ENCODE data around the gene CSNK1G3. TPM values are rescaled to one million over a fixed set of nuclear protein-coding genes. Genes with fewer than 3 reads are reported as not detected.

CSNK1G3 gene
- total and polyA plus RNA-seq, 10 donors = 9.0 to 81.9 (median 51.6) TPM

DNA sequence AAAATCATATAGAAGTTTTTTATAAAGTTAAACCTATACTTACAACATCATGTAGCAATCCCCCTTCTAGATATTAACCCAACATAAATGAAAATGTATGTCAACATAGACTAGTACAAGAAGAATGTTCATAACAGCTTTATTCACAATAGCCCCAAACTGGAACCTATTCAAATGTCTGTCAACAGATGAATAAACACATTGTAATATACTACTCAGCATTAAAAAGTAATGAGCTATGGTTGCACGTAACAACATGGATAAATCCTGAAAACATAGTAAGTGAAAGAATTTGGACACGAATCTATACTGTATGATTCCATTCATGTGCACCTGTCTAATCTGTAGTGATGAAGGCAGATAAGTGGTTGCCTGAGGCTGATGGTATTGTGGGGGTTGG lies 73.9 kb downstream of the CSNK1G3 start:
- Histone ChIP-seq H3K27ac (no peak overlapping the region), H3K36me3 (peaks cover 0 to 36% (median 0%) of the 10 kb centered on the region in 6 donors), H3K4me3 (no peak overlapping the region), H3K27me3 (replicated peaks in 1 of 7) (no peaks in the 10 kb centered on the region), H3K9me3 (no peaks in the 10 kb centered on the region), H3K4me1 (peaks cover 0 to 10% (median 3%) of the 10 kb centered on the region in 6 donors)
- no peak for DNase-seq
- intact Hi-C loops (cut with DNase I; ENCODE audit: low total_unique reads) = no loop called here
- TF ChIP-seq POLR2A (IDR thresholded peaks at IDR 0.05) (no peak), POLR2AphosphoS5 (IDR thresholded peaks at IDR 0.05) (no peak)
- TF ChIP-seq, protein P1, sequence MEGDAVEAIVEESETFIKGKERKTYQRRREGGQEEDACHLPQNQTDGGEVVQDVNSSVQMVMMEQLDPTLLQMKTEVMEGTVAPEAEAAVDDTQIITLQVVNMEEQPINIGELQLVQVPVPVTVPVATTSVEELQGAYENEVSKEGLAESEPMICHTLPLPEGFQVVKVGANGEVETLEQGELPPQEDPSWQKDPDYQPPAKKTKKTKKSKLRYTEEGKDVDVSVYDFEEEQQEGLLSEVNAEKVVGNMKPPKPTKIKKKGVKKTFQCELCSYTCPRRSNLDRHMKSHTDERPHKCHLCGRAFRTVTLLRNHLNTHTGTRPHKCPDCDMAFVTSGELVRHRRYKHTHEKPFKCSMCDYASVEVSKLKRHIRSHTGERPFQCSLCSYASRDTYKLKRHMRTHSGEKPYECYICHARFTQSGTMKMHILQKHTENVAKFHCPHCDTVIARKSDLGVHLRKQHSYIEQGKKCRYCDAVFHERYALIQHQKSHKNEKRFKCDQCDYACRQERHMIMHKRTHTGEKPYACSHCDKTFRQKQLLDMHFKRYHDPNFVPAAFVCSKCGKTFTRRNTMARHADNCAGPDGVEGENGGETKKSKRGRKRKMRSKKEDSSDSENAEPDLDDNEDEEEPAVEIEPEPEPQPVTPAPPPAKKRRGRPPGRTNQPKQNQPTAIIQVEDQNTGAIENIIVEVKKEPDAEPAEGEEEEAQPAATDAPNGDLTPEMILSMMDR (IDR thresholded peaks at IDR 0.05 in 8 of 11, conservative IDR thresholded peaks at IDR 0.05 in 3 of 11) = no peak
- 95 to 98% (median 97%) methylated on average over 2 of the region's 2 CpGs for WGBS, 5 donors

DNA sequence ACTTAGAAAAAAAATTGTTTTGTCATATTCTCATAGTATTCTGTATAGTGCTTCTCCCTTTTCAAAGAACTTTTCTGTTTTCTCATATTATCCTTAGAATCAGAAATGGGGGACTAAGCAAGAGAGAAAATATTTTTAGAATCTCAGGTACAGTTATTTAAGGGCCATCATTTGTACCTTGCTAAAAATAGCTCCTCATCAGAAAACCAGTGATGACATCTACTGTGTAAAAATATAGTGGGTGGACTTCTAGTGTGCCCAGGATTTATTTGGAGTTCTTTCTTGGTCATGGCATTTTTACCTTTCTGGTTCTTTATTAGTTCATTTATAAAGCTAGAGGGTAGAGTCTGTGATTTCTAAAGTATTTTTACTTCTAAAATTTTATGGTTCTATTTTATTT lies 82.5 kb downstream of the CSNK1G3 start:
- Histone ChIP-seq H3K27ac (no peak overlapping the region), H3K4me3 (no peak overlapping the region), H3K4me1 (no peaks in the 10 kb centered on the region), H3K27me3 (replicated peaks in 1 of 7) (no peaks in the 10 kb centered on the region), H3K9me3 (no peaks in the 10 kb centered on the region), H3K36me3 (peaks cover 0 to 91% (median 11%) of the 10 kb centered on the region in 6 donors)
- no peak for DNase-seq
- intact Hi-C loops (cut with DNase I; ENCODE audit: low total_unique reads) = loop anchor here (10.0 kb wide), 1 partner anchor 70 kb away; no protein-coding TSS in a partner anchor
- TF ChIP-seq POLR2A (IDR thresholded peaks at IDR 0.05) (no peak), POLR2AphosphoS5 (IDR thresholded peaks at IDR 0.05) (no peak)
- TF ChIP-seq, protein P1 (IDR thresholded peaks at IDR 0.05 in 8 of 11, conservative IDR thresholded peaks at IDR 0.05 in 3 of 11) = no peak

DNA sequence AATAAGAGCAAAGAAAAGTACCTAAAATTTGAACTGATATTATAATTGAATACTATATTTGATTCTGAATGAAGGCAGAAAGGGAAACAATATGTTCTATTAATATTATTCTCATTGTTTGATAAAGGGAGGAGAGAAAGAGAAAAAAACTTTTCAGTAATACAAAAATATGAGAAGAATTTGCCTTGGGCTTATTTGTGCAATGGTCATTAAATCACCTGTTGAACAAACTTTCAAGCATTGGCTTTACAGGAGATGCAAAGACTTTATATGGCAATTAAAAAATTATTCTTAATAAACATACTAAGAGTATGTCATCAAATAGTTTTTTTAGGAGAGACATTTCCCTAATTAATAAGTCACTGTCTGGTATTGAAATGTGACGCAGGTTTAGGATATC lies 85.0 kb downstream of the CSNK1G3 start:
- Histone ChIP-seq H3K27me3 (replicated peaks in 1 of 7) (no peaks in the 10 kb centered on the region), H3K36me3 (peaks cover 0 to 72% (median 7%) of the 10 kb centered on the region in 6 donors), H3K9me3 (no peaks in the 10 kb centered on the region), H3K4me3 (no peak overlapping the region), H3K27ac (no peak overlapping the region), H3K4me1 (no peaks in the 10 kb centered on the region)
- no peak for DNase-seq
- intact Hi-C loops (cut with DNase I; ENCODE audit: low total_unique reads) = loop anchor here (10.0 kb wide), 1 partner anchor 72 kb away; no protein-coding TSS in a partner anchor
- WGBS, 5 donors = 91 to 100% (median 97%) methylated on average over 1 of the region's 1 CpG
- TF ChIP-seq, protein P1 (IDR thresholded peaks at IDR 0.05 in 8 of 11, conservative IDR thresholded peaks at IDR 0.05 in 3 of 11) = no peak
- no peak for TF ChIP-seq POLR2AphosphoS5 (IDR thresholded peaks at IDR 0.05)
- TF ChIP-seq POLR2A (IDR thresholded peaks at IDR 0.05) = no peak

DNA sequence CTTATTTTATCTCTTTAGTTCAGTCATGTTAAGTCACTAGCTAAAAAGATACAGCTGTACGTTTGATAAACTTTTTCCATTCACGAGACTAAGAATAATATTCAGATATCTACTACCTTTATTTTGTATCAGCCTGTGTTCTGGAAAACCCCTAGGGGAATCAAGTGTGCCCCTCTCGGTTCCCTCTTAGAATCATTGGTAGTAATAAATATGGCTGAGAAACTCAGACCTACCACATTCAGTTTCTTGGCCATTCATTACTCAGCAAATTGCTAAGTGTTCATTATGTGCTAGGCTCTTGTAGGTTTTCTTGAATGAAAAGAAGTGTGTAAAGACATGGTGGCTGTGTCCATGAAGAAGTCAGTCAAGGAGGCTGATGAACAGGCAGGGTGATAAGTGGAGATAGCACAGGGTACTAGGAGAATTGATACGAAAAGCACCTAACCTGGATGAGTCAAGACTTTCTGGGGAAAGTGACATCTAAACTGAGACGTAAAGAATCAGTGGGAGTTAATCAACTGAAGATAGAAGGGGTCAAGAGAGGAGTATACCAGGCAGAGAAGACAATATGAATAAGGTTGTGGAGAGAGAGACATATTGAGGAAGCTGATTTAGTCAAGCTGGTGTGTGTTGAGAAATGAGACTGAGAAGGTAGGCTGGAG lies 86.2 kb downstream of the CSNK1G3 start:
- Histone ChIP-seq H3K9me3 (no peaks in the 10 kb centered on the region), H3K27me3 (replicated peaks in 1 of 7) (no peaks in the 10 kb centered on the region), H3K4me1 (no peaks in the 10 kb centered on the region), H3K36me3 (peaks cover 0 to 65% (median 5%) of the 10 kb centered on the region in 6 donors), H3K4me3 (no peak overlapping the region), H3K27ac (no peak overlapping the region)
- 78 to 86% (median 85%) methylated on average over 5 of the region's 5 CpGs for WGBS, 5 donors
- no peak for DNase-seq
- intact Hi-C loops (cut with DNase I; ENCODE audit: low total_unique reads) = loop anchor here (10.0 kb wide), 1 partner anchor 73 kb away; no protein-coding TSS in a partner anchor
- TF ChIP-seq POLR2AphosphoS5 (IDR thresholded peaks at IDR 0.05) = no peak
- TF ChIP-seq POLR2A (IDR thresholded peaks at IDR 0.05) = no peak
- TF ChIP-seq, protein P1 (IDR thresholded peaks at IDR 0.05 in 8 of 11, conservative IDR thresholded peaks at IDR 0.05 in 3 of 11) = no peak

Measured in spleen (tissue), 11 donors.